Posterior cingulate gyrus (tissue), 11 donors: ENCODE measurements around the gene SLC16A7.

Source experiments
- DNase-seq, 10 donors: peaks; one replicate each; pipeline versions ENCODE4 v3.0.0 to v3.0.0-alpha.2; 2020 to 2021; ENCODE audit warnings: mixed read lengths in 3 of 10
- intact Hi-C: fragments of 100-400 bp; cut with DNase I; formaldehyde crosslinking; loops from one replicate; pipeline ENCODE4 v1.15.1; 2023

SLC16A7 gene

DNA sequence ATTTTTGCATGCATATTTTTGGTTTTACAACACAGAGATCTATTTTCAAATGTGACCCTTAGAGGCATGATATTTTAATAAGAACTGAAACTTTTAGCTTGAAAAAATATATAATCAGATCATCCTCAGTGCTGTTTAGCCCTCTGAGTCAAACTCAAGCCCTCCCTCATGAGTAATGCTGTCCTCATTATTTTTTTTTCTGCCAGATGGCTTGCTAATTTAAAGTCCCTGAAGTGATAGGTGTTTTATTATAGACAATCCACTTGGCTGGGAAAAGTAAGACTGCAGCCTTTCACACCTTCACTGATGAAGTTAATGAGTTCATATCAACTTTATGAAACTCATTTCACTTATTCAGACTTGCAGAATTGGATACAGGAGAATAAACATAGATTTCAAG lies 227.7 kb downstream of the SLC16A7 start:
- intact Hi-C loops, result no loop called here
- DNase-seq, result no peak

DNA sequence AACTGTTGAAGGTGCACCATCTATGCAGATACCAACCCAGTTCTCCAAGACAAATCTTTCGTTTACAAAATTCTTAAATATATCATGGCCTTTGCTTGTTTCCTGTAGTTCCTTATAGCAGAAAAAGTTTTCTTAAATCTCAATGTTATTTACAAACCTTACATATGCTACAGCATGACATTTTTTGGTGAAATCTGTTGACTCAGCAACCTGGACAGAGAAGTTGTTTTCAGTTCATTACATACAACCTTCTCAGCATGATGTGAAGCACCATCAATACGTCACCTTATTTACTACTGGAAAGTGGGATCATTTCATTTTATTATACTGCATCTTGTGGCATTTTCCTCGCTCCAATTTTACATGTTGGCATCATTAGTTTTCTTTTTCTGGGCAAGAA lies 231.9 kb downstream of the SLC16A7 start:
- intact Hi-C loops, result no loop called here
- DNase-seq, result no peak

DNA sequence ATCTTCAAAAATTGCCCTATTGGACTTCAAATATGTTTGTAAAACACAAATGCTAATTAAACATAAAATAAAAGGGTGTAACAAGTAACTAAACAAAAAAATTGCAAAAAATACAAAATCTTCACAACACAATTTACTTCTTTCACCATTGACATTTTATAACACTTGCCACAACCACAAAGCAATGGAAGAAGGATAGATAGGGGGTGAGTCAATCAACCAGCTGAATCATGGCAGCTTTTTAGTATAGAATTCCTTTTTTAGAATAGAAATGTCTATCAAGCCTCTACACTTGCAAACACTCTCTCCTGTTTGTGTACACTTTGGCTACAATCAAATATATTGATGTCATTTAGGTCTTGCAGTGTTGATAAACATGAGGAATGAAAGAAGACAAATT lies 232.7 kb downstream of the SLC16A7 start:
- DNase-seq, result no peak
- intact Hi-C loops, result no loop called here

DNA sequence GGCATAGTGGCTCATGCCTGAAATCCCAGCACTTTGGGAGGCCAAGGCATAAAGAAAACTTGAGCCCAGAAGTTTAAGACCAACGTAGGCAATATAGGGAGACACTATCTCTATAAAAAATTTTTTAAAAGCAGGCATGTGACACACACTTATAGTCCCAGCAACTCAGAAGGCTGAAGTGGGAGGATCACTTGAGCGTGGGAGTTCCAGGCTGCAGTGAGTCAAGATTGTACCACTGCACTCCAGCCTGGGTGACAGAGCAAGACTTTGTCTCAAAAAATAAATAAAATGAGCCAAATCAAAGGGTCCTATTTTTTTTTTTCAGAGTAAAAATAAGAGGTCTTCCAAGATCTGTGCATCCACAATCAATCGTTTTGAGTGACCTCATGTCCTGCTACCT lies 237.6 kb downstream of the SLC16A7 start:
- intact Hi-C loops, result no loop called here
- DNase-seq, result peak in 1 of 10 donors; percentile 55

DNA sequence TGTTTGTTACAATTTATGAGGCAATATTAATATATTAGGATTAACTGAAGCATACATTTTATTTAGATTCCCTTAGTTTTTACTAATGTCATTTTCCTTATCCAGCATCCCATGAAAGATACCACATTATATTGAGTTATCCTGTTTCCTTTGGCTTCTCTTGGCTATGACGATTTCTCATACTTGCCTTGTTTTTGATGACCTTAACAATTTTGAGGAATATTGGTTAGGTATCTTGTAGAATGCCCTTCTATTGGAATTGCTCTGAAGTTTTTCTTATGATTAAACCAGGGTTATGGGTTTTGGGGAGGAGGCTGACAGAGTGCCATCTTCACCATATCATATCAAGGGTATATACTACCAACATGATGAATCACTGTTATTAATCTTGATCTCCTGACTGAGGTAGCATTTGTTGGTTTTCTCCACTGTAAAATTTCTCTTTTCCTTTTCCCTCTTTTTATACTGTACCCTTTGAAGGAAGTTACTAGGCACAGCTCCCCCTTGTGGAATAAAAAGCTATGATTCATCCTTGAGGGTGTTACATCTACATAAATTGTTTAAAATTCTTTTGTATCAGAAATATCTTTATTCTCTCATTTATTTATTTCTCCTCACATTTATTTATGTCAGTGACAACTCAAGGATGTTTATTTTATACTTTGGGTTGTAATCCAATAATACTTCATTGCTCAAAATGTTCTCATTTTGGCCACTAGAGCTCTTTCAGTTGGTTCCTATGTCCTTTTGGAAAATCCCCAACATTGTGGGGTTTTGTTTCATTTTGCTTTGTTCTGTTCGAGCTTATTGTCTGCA lies 239.0 kb downstream of the SLC16A7 start:
- DNase-seq, result no peak

More for the DNA sequence above, 239.0 kb downstream of the SLC16A7 start:
- intact Hi-C loops, result no loop called here
